HG02763 (cell line): ENCODE measurements around the gene LRRC47.
A peak's percentile ranks its signal among the peaks of the same experiment; 100 is the strongest.
"Not testable (repeated sequence)": the region's sequence is repeated elsewhere in the genome, so short reads cannot be mapped to it uniquely, and the experiment has no call there.

ENCODE experiments used
- ATAC-seq: cut with Tn5 transposase; IDR thresholded peaks from one replicate; pipeline ENCODE4 v1.9.1; 2021; ENCODE audit warnings: mild to moderate bottlenecking, moderate library complexity; ENCODE audit not compliant: unreplicated experiment

The LRRC47 gene

GRCh38 chr1:3750741-3751140 lies 45.6 kb downstream of the LRRC47 start:
- no peak for ATAC-seq

DNA sequence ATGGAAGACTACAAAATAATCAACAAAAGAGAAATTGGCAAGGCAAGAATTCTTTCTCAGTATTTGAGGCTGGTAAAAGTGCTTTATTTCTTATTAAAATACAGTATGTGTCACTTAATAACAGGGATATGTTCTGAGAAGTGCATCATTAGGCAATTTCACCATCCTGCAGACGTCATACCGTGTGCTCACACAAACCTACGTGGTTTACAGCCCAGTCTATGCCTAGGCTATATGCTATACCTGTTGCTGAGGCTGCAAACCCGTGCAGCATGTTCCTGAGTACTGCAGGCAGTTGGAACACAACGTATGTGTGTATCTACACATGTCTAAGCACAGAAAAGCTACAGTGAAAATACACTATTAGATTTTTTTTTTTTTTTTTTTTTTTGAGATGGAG lies 46.8 kb downstream of the LRRC47 start:
- ATAC-seq = no peak

DNA sequence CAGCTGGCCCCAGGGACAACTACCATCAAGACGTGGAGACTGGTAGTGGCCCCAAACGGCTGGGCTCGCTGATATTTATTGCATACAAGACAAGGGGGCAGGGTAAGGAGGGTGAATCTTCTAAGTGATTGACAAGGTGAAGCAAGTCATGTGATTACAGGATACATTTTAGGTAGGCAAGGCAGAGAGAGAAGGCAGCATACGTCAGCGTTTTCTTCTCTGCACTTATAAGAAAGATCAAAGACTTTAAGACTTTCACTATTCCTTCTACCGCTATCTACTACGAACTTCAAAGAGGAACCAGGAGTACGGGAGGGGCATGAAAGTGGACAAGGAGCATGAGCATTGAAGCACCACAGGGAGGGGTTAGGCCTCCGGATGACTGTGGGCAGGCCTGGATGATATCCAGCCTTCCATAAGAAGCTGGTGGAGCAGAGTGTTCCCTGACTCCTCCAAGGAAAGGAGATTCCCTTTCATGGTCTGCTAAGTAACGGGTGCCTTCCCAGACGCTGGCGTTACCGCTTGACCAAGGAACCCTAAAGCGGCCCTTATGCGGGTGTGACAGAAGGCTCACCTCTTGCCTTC lies 47.9 kb downstream of the LRRC47 start:
- not testable (repeated sequence) for ATAC-seq

- ATAC-seq = no peak
These were observed 48.4 kb downstream of the LRRC47 start for GRCh38 chr1:3747903-3748302.

DNA sequence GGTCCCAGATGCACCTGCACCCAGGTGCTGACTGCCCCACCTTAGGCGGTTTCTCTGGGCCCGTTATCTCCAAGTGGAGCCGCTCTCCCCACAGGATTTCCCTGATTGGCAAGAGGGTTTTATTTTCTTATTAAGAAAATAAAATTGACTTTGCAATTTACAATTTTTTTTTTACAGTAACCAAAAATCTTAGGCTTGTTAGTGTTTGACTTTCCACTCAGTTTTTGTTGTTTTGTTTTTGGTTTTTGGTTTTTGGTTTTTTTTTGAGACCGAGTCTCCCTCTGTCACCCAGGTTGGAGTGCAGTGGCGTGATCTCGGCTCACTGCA lies 48.8 kb downstream of the LRRC47 start:
- no peak for ATAC-seq

DNA sequence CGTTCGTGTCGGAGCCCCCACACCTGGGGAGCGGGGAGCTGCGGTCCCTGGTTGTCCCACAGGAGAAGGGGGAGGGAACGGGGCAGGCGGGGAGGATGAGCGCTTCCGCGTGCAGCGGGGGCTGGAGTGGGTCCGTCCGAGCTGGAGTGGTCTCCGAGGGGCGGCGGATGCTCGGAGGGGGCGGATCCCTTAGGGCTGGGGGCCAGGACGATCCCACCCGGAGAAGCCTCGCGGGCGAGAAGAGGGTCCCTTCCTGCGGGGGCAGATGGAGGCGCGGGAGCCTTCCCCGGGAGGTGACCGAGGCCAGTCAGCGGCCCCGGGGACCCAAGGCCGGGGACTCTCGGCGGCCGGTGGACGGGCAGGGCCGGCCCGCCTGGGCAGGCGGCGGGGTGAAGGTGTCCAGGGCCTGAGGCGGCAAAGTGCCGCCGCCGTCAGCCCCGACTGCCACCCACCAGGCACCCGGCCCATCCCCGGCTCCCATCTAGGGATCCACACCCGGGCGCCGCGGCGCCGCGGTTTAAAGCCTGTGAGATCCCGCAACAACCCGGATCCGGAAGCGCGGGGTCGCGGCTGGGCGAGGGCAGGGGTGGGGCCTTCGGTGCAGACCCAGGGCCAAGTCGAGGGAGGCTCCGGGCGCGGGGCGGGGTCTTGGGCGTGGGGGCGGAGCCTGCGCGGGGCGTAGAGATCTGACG lies 49.3 kb downstream of the LRRC47 start:
- peak; percentile 78 for ATAC-seq

DNA sequence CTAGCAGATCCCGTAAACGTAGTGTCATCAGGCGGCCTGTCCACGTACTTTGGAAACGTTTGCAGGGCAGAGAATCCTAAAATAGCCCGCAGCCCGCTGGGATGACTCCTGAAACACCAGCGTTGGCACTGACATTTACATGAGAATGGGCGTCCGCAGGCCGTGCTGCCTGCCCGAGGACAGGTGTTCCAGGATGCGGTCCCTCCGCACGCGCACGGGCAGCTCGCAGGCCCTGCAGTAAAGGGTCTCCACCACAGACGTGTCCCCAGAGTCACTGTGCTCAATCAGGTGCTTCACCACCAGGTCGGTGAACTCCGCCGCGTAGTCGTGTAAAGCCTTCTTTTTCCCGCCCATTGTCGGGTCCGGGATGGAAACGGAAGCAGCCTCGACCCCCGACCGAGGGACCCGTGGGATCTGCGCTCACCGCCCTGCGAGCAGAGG lies 49.9 kb downstream of the LRRC47 start:
- ATAC-seq = no peak

- ATAC-seq = no peak
These were observed 50.5 kb downstream of the LRRC47 start for GRCh38 chr1:3745590-3746381.

GRCh38 chr1:3745071-3745470 lies 51.2 kb downstream of the LRRC47 start:
- no peak for ATAC-seq

- no peak for ATAC-seq
These were observed 51.7 kb downstream of the LRRC47 start for GRCh38 chr1:3744646-3745045.

GRCh38 chr1:3743826-3744225 lies 52.5 kb downstream of the LRRC47 start:
- ATAC-seq = no peak

GRCh38 chr1:3743421-3743820 lies 52.9 kb downstream of the LRRC47 start:
- ATAC-seq = no peak

DNA sequence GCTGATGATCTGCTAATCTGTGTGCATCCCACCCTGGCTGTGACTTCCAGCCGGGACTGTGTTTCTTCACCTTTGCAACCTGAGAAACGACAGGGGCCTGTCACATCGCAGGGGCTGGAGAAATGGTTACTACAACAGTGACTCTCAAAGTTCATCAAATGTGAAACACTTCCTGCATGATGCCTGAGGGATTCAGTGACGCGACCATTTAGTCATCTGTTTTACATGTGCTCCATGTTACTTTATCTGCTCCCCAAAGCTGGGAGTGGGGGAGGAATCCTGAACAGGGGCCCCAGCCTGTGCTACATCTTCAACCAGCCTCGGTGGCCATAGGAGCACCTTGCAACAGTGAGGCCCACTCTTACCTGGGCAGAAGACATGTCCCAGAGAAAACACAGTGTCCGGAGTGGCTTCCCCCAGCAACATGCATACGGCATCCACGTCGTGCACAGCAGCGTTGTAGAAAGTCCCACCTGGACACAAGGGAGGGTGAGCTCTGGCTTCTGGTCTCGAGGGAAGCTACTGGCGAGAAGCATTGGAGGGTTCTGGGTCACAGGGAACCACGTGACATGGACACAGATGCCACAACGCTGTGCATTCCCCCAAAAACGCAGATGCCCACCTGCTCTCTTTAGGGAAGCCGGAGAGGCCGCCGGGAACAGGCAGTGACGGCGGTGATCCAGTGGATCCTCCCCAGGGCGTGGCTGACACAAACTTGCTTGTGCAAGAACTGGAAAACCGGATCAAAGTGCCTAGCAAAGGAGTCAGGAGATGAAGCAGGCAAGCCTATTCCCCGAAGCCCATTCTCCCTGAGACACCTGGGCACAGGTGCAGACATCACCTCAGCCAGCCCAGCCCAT lies 53.6 kb downstream of the LRRC47 start:
- no peak for ATAC-seq

- ATAC-seq = no peak
These were observed 54.5 kb downstream of the LRRC47 start for GRCh38 chr1:3741566-3742438.

DNA sequence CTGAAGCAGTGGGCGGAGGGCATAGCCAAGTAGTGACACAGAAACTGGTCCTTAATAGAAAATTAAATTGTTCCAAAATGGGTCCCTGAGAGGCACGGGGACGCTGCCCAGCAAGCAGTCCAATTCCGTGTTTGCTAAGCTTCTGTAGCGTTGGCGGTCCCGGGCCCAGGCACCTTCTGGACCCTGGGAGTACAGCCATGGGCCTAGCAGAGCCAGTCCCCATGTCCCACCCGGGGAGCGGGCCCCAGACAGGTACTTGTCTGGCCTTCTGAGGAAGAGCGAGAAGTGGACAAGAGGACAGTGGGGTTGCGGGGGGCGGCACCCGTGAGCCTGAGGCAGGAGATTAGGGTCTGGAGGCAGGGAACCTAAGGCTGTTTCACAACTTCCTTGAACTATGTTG lies 55.5 kb downstream of the LRRC47 start:
- no peak for ATAC-seq

GRCh38 chr1:3740042-3740441 lies 56.3 kb downstream of the LRRC47 start:
- no peak for ATAC-seq

GRCh38 chr1:3738943-3739342 lies 57.4 kb downstream of the LRRC47 start:
- no peak for ATAC-seq

DNA sequence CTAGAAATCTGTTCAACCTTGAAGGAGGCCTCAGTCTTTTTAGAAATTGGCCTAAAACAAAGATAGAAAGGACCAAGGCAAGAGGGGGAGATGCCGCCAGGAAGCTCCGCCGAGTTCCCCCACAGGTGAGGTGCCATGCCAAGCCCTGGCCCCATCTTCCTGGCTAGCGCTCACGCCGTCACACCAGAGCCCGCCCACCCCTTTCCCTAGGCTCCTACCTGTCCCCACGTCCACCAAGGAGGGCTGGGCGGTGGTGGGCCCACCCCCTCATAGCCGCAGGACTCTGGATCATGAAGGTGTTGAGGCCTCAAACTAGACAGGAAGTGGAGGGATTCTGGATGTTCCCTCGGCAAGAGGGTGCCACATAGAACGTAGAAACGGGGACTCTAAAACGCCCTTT lies 59.6 kb downstream of the LRRC47 start:
- ATAC-seq = no peak

- no peak for ATAC-seq
These were observed 60.2 kb downstream of the LRRC47 start for GRCh38 chr1:3736131-3736561.

DNA sequence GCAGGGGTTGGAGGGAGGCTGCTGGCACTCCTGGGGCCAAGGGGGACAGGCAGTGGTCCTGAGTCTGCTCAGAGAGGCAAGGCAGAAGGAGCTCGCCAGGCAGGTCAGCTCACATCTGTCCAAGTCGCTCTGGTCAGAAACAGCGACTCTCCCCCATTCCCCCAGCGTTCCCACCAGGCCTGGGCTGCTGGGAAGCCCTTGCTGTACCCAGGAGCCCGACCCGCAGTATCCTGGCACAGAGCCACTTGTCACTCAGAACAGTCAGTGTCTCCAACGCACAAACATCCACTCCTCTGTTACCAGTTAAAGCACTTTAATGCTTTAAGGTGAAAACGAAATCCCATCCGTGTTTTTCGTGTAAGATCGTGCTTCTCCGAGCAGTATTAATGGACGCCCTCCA lies 60.6 kb downstream of the LRRC47 start:
- no peak for ATAC-seq
